Inferior parietal cortex (tissue), 1 donor: Measurements from ENCODE around the gene PIGK.

Experiments used
- DNase-seq: peaks from one replicate; pipeline ENCODE4 v3.0.0-alpha.2; 2016; ENCODE audit errors: extremely low spot score

Gene PIGK

DNA sequence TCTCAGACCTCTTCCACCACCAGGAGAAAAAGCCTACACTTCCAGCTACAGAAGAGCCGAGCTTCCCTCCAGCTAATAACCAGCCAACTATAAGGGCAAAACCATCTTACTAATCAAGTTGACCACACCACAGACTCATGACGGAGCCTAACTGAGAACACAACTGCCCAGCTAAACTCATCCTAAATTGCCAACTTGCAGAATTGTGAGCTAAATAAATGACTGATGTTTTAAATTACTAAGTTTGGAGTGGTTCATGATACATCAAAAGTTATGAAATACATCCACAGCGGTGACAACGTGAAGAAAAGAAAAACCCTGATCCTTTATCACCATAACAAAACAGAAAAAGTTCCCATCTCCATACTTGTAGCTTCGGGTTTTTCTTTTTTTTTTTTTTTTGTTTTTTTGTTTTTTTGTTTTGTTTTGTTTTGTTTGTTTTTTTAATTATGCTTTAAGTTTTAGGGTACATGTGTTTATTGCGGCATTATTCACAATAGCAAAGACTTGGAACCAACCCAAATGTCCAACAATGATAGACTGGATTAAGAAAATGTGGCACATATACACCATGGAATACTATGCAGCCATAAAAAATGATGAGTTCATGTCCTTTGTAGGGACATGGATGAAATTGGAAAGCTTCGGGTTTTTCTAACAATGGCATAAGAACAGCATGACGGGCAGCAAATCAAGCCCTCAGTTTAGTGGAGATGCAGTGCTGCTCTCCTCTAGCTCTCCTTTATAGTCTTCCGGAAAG is 122.6 kb downstream of the PIGK start:
- DNase-seq, result no peak

DNA sequence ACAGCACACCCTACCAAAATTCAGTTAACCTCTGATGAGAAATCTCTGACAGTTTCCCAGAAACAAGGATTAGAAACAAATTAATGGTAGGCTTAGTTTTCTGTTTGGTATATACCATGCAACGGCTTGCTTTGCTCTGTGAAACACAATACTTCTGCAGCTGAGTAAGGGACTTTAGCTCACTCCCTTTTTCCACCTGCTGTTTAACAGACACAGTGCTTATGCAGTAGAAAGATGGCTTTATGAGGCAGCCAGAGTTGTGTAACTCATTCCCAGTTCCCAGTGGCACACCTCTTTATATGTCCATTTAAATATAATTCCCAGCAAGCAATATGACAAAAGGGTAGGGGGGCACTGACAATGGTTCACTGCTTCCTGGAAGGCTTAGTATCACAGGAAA is 124.0 kb downstream of the PIGK start:
- DNase-seq, result no peak

DNA sequence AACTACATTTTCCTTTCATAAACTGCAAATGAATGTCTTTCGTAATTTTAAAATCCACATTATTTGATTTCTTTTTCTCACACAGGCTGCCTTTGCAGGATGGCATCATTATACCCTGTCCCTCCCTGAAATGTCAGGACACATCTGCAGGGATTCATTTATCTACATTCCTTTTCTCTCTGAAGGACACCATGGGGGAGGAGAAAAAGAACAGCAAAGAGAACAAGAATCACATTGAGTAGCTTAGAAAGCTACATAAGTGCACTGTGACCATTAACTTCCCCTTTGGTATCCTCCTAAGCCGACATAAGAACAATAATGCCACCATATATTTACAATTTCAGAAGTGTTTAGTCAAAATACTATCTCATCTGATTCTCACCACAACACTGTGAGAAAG is 129.5 kb downstream of the PIGK start:
- no peak for DNase-seq

DNA sequence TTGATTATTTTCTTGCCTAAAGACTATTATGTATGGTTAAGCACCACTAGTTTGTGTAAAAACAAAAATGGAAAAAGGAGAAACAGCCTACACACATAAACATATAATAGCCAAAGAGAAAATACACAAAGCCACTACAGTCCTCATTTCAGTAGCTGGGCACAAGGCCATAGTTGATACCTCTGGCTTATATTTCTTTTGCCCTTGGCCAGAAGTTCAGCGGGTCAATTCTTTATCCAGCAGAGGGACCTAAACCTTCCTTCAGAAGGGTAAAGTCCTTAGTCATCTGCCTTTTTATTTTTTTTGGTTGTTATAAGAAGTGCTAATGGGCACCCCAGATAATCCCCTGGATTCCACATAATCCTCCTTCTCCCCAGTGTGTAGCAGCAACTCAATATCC is 134.1 kb downstream of the PIGK start:
- no peak for DNase-seq

DNA sequence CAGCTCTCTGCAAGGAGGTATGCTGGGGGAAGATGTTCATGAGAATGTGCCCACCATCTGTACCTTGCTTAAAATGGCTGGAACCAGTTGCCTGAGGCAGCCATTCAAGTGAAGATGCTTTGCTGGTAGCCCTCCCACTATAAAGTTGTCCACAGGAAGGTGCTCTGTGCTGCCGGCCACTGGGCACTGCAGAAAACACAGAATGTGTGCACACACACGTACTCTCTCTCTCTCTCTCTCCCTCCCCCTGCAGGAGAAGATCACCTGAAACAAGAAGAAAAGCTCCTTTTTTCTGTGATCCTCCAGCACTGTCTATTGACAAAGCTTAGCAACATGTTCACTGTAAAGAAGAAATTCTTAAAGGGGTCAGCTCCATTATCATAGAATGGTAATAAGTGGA is 134.8 kb downstream of the PIGK start:
- DNase-seq, result no peak

DNA sequence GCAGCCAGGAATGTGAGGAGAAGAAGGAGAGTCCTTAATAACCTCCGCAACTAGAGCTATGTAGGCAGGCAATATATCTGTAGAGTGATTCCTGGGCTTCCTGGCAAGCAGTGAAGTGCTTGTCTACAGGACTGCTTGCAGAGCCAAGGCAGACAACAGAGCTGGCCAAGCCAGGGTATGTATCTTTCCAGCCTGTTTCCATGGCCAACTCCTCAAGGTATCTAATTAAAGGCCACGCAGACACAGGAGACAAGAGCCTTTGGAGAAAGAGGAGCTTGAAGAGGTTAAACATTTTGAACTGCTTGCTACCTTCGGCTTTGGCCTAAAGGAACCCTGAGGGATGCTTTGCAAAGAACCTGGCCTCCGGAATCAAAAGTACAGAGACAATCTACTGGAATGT is 137.4 kb downstream of the PIGK start:
- DNase-seq, result no peak

DNA sequence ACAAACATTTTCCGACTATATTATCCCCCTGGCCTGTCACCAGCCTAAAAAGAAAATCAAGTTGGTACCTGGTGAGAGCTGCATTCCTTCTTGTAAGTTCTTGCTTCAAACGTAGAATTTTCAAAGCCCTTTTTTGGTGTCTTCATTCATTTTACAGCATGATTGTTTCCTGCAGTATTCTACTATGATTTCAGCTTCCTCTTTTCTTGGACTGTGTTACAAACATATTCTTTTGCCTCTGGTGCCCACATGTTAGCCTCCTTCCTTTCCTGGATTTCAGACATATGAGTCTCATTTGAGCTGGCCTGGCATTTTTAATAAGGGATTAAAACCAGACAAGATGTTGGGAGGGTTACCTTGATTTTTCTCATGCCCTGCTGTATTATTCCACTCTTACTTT is 142.5 kb downstream of the PIGK start:
- DNase-seq, result no peak

DNA sequence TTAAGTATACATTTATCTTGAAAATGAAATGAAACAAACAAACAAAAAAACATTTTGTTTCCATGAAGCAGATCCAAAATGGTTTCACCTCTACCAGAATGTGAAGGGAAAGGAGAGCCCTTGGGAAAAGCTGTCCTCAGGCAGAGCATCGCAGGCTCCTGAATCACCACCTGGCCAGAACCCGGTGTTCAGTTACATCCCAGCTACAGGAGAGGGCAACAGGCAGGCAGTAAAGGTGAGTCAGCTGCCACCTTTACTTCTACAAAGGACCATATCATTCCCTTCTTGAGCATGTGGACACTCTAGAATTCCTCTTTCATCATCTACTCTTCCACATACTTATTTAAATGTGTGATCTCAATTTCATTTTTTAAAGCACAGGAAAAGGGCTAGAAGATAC is 151.2 kb downstream of the PIGK start:
- DNase-seq, result no peak

DNA sequence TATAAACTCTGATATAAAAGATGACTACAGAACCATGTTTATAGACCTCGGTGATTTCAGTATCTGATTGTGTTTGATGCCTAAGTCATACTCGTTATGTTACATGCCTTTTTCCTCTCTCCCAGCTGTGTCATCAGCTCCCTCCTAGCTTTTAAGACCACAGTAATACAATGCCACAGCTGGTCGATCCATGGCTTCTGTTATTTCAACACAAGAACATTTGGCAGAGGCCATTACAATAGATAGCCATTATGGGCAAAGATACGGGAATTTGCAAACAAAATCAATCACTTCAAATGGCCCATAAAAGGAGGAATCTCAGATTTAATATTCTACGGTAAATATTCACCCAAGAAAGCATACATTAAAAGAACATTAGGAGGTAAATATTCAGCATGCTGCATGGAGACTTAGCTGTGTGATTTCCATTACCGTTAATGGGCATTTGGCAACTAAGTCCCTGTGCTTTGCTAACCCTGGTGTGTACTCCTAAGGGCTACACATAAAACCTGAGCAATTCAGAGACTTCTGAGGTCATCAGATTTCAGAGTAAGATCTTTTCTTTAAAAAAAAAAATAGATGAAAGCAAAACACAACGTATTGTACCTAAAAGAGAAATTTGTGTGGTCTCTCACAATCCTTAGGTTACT is 153.4 kb downstream of the PIGK start:
- DNase-seq, result no peak

DNA sequence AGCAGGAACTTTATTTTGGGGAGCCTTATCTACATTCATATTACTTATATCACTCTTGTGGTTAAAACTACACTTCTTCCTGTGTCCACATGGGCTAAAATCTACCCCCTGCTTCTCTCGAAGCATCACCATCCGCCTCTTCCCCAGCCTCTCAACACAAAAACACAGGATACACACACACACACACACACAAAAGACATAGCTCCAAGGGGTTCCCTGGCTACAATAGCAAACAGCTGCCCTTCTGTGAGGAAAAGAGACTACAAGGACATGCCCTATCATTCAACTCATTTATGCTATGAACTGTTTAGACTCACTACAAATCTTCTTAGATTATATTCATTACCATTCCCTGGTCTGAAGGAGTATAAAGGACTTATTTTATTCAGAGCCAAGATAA is 155.0 kb downstream of the PIGK start:
- DNase-seq, result no peak

DNA sequence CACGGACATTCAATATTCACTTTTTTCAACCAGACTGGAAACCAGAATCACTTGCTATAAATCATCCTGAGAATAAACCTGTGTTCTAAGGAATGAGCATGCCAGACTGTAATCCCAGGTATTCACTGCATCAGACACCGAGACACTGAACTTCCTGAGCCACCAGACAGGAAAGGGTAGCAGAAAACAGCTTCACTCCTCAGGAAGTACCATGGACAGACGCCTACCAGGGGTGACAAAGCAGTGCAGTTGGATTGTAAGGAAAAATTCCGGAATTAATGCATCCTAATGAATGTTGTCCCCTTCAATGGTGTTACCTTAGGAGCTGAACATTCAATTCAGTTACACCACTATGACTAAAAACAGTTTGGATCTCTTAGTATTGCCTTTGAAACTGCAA is 156.1 kb downstream of the PIGK start:
- DNase-seq, result no peak

DNA sequence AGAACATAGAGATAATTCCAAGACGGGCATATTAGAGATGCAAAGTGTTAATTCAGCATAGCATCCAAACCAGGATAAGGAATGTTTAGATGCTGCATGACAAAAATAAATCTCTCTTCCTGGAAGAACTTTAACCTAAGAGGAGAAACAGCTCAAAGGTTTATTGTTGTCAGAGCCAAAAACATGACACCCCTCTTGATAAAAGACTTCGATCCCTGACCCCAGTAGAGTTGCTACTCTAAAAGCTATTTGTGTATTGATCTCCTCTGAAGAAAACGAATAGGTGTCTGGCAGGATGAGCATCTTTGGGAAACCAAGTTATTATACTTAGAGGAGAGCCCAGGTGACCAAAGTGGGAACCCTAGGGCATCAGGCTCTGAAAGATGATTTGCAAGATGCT is 158.1 kb downstream of the PIGK start:
- no peak for DNase-seq

DNA sequence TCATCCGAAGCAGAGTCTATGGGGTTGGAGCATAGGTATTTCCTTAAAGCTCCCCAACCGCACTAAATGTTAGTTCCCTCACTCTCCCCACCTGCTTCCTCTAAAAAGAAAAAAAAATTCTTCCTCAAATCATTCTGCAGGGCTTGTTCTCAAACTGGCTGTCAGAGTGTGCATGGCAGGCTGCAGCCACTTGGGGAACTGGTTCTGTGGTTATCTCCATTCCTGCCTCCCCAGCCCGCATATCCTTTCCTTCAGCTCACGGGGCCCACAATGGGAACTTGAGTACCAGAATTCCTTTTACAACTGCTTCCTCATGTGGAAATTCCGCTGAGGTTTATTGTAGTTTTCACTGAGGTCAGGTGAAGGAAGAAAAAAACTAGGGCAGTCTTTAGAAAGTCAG is 159.2 kb downstream of the PIGK start:
- DNase-seq, result no peak

DNA sequence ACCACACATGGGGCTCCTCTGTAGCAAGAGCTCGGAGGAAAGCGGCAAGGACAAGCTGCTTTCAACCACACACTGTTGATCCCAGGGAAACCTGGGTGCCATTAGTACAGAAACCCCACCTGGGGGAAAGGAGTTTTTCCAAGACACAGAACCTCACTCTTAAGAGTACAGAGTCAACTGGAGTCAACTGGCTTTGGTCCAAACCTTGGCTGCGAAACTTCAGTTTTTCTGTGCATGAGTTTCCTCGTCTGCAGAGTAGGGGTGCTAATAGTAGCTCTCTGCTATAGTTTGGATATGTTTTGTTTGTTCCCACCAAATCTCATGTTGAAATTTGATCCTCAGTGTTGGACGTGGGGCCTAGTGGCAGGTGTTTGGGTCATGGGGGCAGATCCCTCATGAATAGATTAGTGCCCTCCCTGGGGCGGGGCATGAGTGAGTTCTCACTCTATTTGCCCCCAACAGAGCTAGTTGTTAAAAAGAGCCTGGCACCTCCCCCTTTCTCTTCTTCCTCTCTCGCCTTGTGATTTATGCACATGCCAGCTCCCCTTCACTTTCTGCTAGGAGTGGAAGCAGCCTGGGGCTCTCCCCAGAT is 161.1 kb downstream of the PIGK start:
- DNase-seq, result no peak

DNA sequence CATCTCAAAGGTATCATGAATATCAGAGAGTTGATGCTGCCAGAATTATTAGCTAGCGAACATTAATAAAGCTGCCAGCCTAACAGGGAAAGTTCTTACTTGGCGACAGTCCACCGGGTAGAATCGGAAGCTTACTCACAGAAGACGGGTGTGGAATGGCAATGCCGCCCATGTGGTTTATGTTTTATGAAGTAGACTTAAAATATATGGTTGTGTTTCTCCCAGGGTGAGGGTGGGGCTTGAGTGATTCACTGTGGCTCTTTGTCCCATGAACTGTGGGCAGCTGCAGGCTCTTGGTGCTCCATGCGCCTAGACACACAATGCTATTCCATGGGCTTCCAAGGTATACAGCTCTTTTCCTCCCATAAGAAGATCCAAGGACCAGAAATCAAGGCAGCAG is 162.7 kb downstream of the PIGK start:
- no peak for DNase-seq

DNA sequence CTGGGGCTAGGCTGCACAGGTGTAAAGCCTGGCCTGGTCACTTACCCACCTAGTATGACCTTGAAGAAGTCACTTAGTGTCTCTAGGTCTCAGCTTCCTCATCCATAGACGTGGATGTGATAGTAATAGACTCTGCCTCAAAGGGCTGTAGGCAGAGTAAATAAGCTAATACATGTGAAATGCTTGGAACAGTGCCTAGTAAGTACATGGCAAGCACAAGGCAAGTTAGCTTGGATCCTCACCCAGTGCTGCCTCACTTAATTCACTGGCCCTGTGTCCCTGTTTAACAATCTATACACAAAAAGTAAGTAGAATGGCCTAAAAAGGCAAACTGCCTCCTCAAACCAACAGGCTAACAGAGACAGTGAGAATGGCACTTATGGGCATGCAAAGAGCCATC is 167.8 kb downstream of the PIGK start:
- no peak for DNase-seq

DNA sequence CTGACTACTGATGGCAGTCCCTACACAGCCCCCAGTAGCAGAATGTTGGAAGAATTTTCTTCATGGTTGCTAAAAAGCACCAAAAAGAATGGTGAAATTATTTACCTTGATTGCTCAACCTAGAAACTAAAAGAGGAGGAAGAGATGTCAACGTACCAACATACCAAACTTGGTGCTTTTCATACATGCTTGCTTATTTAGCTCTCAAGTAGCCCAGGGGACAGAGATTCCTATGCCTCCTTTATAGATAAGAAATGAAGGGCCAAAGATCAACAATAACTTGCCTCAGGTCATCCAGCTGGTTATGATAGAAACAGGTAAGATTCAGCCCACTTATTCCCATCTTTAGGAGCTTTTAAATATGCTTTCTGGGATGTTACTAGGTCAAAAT is 170.6 kb downstream of the PIGK start:
- DNase-seq, result no peak

DNA sequence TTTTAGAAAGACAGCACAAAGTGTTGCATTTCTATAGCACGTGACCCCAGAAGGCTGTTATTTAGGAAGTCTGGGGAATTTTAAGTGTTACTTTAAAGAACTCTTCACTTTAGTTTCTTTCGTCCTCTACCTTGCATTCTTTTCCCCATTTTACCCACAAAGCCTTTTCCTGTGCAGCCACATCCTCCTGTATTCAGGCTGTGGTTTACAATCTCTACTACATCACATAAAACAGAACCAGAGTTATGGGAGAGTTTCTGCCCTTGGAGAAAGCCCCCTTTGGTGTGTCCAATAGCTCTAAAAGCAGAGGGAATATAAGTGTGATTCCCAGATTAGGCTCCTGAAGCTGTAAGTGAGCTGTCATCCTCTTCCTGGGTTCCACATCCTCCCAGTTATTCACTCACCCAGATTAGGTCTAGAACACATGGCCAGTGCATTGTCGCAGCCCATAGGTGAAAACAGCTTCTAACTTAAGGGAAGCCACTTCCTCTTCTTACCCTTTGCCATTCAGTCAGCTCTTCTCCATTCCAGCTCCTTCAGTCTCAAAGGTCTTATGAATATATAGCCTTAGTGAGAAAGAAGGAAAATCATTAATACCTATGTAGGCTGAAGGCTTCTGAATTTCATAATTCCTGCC is 171.1 kb downstream of the PIGK start:
- DNase-seq, result no peak

DNA sequence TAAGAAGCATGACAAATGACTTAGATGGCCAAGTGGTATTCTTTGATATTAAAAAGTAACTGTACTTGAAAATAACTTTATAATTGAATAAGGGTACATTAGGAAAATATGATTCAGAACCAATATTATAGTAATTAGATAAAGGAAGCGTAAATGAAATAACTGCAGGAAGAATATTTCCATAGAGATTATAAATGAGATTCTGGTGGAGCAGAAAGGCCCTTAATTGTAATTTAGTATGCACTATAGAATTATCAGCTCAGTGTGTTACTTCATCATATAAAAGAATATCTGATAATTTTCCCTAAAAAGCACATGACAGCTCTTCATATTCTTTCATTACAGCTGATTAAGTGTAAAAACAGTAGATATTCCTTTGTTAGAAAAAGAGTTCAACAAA is 171.7 kb downstream of the PIGK start:
- no peak for DNase-seq

DNA sequence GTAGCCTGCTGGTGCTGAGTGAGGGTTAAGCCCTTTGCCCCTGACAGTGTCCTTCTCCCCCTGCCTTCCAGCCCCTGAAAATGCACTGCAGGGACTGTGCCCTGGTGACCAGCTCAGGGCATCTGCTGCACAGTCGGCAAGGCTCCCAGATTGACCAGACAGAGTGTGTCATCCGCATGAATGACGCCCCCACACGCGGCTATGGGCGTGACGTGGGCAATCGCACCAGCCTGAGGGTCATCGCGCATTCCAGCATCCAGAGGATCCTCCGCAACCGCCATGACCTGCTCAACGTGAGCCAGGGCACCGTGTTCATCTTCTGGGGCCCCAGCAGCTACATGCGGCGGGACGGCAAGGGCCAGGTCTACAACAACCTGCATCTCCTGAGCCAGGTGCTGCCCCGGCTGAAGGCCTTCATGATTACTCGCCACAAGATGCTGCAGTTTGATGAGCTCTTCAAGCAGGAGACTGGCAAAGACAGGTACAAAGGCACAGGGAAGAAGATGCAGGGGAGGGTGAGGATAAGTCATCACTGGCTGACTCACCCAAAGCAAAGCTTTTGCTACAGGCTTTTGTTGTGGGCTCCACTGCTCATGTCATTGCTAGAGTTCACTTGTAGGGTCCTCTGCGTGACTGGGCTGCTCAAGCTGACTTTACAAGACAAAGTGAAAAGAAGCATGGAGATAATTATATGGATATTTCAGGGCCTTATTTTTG is 174.9 kb downstream of the PIGK start:
- DNase-seq, result no peak

DNA sequence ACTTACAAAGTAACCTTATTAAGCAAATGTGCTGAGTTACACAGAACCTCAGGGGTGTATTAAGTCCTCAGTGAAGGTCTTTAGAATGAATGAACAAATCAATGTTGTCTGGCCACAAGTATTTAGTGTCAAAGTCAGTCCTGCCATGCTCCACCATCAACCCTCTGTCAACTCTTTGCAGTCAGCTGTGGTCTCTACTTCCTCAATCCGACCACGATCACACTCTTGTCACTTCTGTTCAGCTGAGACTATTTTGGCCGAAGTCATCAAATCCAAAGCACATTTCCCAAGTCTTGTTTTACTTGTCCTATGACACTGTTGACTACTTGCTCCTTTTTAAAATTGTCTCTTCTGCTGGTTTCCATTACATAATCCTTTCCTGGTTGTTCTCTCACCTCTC is 178.4 kb downstream of the PIGK start:
- DNase-seq, result no peak

DNA sequence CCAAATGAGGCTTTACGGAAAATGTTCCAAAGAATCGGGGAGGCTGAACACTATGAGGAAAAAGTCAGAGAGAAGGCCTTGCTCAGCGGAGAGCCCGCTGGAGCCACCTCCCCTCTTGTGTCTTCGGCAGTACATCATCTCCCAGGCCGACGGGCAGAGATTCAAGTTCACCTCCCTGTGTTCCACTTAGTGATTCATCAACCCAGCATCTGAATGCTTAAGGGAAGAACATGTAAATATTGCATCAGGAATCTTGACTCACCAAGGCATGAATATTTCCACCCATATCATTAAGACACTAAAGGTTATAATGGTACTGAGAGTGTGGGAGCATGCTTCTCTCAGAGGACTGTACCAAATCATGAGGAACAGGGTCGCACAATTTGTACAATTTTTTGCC is 179.5 kb downstream of the PIGK start:
- peak; percentile 51 for DNase-seq
